Posterior cingulate gyrus (tissue), 11 donors: ENCODE data around the gene GNA12.

ENCODE experiments used
- DNase-seq, 10 donors: peaks; one replicate each; pipeline versions ENCODE4 v3.0.0 to v3.0.0-alpha.2; 2020 to 2021; ENCODE audit warnings: mixed read lengths in 3 of 10
- intact Hi-C: fragments of 100-400 bp; cut with DNase I; formaldehyde crosslinking; loops from one replicate; pipeline ENCODE4 v1.15.1; 2023

Gene GNA12, protein sequence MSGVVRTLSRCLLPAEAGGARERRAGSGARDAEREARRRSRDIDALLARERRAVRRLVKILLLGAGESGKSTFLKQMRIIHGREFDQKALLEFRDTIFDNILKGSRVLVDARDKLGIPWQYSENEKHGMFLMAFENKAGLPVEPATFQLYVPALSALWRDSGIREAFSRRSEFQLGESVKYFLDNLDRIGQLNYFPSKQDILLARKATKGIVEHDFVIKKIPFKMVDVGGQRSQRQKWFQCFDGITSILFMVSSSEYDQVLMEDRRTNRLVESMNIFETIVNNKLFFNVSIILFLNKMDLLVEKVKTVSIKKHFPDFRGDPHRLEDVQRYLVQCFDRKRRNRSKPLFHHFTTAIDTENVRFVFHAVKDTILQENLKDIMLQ

GRCh38 chr7:2844153-2845033, at the start of gene GNA12:
Gene GNA12, minus strand, starts transcription at chr7:2844308. Its CDS starts 147 bp downstream, at chr7:2844161.
- intact Hi-C loops = no loop called here
- peak; percentile 98 to 100 (median 98) for DNase-seq

DNA sequence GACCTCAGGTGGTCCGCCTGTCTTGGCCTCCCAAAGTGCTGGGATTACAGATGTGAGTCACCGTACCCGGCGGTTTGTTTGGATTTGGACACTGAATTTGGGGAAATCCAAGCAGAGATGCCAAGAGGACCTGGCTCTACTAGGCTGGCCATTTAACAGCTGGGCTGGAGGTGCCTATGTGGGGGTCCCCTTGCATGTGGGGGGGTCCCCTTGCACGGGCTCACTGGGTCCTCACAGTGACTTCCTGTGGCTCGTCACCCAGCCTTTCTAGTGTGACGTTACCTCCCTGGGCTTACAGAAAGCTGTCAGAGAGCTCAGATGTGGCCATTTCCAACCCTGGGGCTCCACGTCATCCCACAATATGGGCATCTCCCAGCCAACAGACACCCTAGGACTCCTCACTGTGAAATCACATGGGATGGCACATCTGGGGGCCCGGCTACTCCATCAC, 49.3 kb upstream of the GNA12 start:
- intact Hi-C loops = no loop called here
- no peak for DNase-seq

GRCh38 chr7:2892549-2892948, 48.4 kb upstream of the GNA12 start:
- no peak for DNase-seq
- intact Hi-C loops = no loop called here

- intact Hi-C loops = no loop called here
Observed at GRCh38 chr7:2887816-2888215, 43.7 kb upstream of the GNA12 start.

DNA sequence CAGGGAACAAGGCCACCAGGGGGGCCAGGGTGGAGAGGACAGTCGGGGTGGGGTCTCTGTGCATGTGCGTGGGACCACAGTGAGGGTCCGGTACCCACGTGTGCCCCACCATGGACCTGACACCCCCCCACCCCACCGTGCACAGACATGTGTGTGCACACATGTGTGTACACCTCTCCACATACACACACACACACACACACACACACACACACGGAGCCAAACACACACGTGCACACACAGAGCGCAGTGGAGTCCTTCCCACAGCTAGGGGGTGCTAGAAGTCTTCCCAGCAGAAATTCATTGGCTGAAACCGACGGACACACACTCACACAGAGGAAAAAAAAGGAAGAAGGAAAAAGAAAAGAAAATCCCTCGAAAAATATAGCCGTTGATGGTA, 42.8 kb upstream of the GNA12 start:
- peak in 3 of 10 donors; percentile 34 to 49 (median 41) for DNase-seq

More at GRCh38 chr7:2887816-2888215, 43.7 kb upstream of the GNA12 start:
- DNase-seq = no peak

GRCh38 chr7:2886391-2886790, 42.3 kb upstream of the GNA12 start:
- intact Hi-C loops = no loop called here
- DNase-seq = no peak

More for the DNA sequence above, 42.8 kb upstream of the GNA12 start:
- intact Hi-C loops = no loop called here

- intact Hi-C loops = no loop called here
- DNase-seq = peak in 1 of 10 donors; percentile 74
Observed at GRCh38 chr7:2884161-2884560, 40.1 kb upstream of the GNA12 start.

DNA sequence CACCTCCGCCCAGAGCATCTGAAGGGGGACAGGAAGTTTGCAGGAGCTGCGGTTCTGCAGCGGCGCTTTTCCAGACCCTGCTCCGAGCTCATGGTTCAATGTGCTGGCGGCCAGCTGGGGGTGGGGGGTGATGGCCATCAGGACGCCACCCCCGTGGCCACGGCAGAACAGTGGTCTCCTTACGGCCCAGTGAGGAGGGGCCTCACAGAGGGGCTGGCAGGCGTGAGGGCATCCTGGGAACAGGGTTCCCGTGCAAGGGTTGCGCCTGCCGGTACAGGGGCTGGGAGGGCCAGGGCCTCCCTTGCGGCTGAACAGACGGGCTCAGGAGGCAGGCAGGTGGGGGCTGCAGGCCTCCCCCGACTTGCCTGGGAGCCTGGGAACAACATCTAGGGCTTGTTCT, 39.0 kb upstream of the GNA12 start:
- intact Hi-C loops = no loop called here
- DNase-seq = no peak

DNA sequence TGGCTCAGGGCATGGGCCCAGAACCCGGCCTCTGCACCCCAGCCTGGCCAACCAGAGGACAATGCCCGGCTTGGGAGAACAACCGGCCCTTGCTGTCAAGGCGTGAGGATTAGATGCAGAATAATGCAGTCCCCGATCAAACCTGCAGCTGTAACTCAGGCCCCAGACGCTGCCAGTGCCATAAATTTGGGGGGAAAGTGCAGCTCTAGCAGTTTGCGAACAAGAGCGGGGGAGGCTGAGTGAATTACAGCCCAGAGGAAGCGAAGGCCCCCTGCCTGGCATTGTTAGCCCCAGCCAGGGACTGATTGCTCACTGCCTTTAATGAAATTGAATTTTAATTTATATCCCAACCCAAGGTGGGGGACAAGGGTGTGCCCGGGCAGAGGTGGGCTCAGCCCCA, 38.0 kb upstream of the GNA12 start:
- DNase-seq = no peak
- intact Hi-C loops = no loop called here

DNA sequence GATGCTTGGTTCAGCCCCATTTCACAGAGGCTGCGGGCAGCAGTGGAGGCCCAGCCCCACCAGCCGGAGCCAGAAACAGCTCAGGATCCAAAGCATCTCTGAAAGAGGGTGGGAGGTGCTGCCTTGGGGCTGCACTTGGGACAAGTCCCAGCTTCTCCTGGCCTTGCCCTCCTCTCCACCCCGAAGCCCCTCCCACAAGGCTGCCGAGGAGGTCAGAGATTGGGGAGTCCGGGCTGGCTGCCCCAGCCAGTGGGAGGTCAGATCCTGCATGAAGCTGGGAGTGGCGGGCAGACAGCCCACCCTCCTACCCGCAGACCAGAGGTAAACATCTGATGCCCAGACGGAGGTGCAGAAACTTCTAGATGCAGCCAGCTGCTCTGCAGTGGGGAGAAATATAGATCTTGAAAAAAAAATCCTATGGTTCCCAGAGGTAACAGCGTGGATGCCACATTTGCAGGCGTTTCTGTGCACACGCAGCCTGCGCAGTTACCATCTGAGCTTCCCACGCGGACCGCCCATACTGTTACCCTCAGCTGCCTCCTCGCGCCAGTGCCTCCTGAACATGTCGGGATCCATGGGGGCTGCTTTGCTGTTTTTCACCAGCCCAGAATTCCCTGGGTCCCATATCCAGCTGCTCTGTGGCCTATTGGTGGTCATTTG, 36.9 kb upstream of the GNA12 start:
- no peak for DNase-seq
- intact Hi-C loops = no loop called here

DNA sequence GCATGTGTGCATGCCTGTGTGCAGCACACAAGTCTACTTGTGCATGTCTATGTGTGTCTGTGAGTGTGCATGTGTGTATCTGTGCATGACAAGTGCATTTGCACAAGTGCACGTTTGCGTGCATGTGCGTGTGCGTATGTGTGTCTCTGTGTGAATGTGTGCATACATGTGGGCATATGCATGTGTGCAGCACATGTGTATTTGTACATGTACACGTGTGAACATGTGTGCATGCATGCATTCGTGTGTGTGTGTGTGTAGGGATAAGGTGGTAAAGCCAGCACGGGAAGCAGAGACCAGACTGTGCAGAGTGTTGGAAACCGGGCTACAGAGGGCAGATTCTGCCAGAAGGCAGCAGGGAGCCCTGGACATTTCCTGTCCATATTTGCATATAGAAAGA, 35.9 kb upstream of the GNA12 start:
- intact Hi-C loops = no loop called here
- DNase-seq = no peak

- intact Hi-C loops = no loop called here
Observed at GRCh38 chr7:2879354-2879753, 35.2 kb upstream of the GNA12 start.

DNA sequence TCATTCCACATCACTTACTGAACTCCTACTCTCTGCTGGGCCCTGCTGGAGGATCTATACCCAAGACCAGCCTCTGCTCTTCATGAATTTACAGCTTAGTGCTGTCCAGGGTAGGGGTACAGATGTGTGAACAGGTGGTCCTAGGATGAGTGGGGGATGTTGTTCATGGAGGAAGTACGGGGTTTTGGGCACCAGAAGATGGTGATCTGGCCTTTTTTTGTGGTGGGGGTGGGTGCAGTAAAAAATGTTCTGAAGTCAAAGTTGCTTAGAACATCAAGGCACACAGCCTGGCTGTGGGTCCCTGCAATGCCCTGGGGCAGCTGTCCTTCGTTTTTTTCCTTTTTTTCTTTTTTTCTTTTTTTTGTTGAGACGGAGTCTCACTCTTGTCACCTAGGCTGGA, 34.2 kb upstream of the GNA12 start:
- intact Hi-C loops = no loop called here
- no peak for DNase-seq

More at GRCh38 chr7:2879354-2879753, 35.2 kb upstream of the GNA12 start:
- DNase-seq = no peak

DNA sequence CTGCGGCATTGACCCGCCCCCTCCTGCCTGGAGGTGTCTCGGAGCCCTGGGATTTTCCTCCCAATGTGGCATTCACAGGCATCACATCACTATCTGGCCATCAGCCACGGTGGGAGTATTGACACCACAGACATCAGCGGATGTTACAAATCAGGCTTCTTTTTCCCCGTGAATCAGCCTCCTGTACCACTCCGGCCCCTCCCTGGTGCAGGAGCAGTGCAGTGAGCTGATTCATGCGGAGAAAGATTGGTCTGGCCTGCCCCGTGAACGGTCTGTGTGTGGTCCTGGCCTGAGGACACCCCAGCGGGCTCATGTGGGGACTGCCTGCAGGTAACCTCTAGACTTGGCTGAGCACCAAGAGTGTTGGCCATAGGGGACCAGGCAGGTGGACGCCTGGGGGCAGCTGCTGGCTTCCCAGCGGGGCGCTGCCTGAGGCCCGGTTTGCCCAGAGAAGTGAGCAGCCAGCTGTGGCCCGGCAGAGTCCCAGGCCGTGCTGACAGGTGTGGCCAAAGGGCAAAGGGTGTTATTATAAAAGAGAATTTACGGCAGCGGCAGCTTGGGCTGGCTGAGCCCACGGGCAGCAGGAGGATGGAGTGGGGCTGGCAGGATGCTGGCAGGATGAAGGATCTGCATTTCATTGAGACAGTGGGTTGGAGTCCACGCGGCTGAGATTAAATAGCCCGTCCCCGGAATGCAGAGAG, 32.1 kb upstream of the GNA12 start:
- peak in 4 of 10 donors; percentile 27 to 89 (median 66) for DNase-seq
- intact Hi-C loops = no loop called here

DNA sequence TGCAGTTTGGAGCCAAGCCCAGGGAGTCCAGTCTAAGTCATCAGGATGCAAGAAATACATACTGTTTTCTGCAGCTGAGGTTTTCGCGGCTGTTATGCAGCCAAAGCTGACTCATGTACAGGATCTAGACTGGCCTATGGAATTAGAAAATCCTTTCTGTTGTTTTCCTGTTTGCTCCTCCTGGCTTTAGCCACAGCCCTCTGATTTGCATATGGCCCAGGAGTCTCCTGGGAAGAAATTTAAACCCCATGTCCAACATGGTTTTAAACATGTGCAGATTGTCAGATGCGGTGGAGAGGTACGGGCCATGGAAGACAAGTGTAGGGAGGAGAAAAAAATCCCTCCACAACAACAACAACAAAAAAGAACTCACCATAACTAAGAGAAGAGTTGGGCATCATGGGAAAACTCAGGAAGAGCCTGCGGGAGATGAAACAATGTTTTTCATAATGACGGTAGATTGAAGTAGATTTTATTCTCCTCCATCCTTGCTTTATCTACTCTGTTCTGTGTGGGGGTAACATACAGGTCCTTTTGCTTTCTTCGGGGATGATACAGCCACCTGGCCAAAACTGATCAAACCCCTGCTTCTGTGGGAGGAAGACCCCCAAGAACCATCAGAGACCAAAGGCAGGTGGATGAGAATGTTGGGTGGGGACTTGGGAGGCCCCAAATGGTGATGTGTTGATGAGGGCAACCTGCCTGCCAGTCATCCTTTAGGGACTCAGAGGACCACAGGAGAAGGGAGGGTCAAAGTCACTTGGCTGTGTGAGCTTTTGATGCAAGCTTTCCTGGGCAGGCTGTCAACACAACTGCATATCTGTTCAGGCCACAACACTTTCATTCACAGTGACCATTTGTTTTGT, 29.8 kb upstream of the GNA12 start:
- peak in 4 of 10 donors; percentile 32 to 89 (median 52) for DNase-seq
- intact Hi-C loops = no loop called here

DNA sequence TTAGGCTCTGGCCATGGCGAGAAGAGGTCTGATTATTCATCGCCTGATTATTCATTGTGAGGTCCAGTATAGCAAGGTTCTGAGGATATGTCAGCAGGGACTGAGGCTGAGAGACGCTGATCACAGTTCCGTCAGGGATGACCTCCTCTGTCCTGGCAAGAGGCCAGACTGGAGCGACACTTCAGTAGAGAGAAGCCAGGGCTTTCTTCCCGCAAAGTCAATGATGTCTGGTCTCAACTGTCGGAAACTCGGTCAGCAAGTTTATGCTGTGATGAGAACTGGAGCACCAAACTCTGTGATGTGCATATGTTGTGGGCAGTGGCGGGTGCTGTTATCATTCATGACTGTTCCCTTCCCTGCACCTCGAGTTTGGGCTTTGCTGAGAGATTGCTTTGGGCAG, 29.0 kb upstream of the GNA12 start:
- DNase-seq = no peak
- intact Hi-C loops = no loop called here

GRCh38 chr7:2872296-2872874, 28.3 kb upstream of the GNA12 start:
- DNase-seq = peak in 4 of 10 donors; percentile 37 to 80 (median 46)
- intact Hi-C loops = no loop called here

DNA sequence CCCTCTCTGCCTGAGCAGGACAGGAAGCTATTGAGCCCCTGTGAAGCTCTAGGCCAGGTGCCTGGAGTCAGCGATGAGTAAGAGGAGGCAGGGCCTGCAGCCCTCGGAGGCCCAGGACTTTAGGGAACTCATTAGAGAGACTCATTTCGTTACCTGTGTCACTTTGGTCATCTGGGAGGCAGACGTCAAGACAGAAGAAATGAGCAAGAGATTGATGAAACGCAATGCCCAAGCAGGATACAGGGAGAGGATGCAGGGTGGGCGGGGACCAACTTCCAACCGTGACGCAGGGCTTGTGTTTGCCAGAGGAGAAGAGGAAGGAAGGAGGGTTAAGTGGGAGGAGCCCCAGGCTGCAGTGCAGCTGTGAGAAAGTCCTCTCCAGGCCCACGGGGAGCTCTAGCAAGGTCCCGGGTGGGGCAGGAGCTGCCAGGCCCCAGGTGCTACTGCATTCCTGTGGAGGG, 26.4 kb upstream of the GNA12 start:
- peak in 1 of 10 donors; percentile 83 for DNase-seq
- intact Hi-C loops = no loop called here

GRCh38 chr7:2869981-2870380, 25.9 kb upstream of the GNA12 start:
- intact Hi-C loops = loop anchor here (5.0 kb wide), 1 partner anchor 287 kb away; no protein-coding TSS in a partner anchor
- DNase-seq = peak in 1 of 10 donors; percentile 86
